HG03558 (cell line): Measurements from ENCODE around the gene NDFIP2.

Source experiments
- ATAC-seq: cut with Tn5 transposase; IDR thresholded peaks from one replicate; pipeline ENCODE4 v1.9.1; 2021; ENCODE audit warnings: moderate number of reproducible peaks; ENCODE audit not compliant: unreplicated experiment; ENCODE audit errors: extremely low read depth

NDFIP2 gene

GRCh38 chr13:79492313-79492798 lies 11.4 kb downstream of the NDFIP2 start:
- ATAC-seq, result no peak

- no peak for ATAC-seq
These were observed 12.1 kb downstream of the NDFIP2 start for GRCh38 chr13:79492918-79493594.

GRCh38 chr13:79496188-79496587 lies 15.2 kb downstream of the NDFIP2 start:
- no peak for ATAC-seq

- ATAC-seq, result no peak
These were observed 16.1 kb downstream of the NDFIP2 start for GRCh38 chr13:79497064-79497463.

- ATAC-seq, result no peak
These were observed 16.9 kb downstream of the NDFIP2 start for GRCh38 chr13:79497852-79498251.

- ATAC-seq, result no peak
These were observed 19.9 kb downstream of the NDFIP2 start for GRCh38 chr13:79500829-79501228.

- ATAC-seq, result no peak
These were observed 20.7 kb downstream of the NDFIP2 start for GRCh38 chr13:79501538-79502232.

GRCh38 chr13:79502859-79503468 lies 22.0 kb downstream of the NDFIP2 start:
- ATAC-seq, result no peak

GRCh38 chr13:79503473-79504017 lies 22.6 kb downstream of the NDFIP2 start:
- no peak for ATAC-seq

- ATAC-seq, result no peak
These were observed 27.4 kb downstream of the NDFIP2 start for GRCh38 chr13:79508224-79508961.

- no peak for ATAC-seq
These were observed 30.7 kb downstream of the NDFIP2 start for GRCh38 chr13:79511611-79512010.

GRCh38 chr13:79512950-79513349 lies 32.0 kb downstream of the NDFIP2 start:
- no peak for ATAC-seq

GRCh38 chr13:79516595-79516994 lies 35.6 kb downstream of the NDFIP2 start:
- ATAC-seq, result no peak

GRCh38 chr13:79519255-79519654 lies 38.3 kb downstream of the NDFIP2 start:
- no peak for ATAC-seq

- ATAC-seq, result peak; percentile 95
These were observed 41.6 kb downstream of the NDFIP2 start for GRCh38 chr13:79522583-79522982.

GRCh38 chr13:79525064-79525857 lies 44.3 kb downstream of the NDFIP2 start:
- ATAC-seq, result no peak

- ATAC-seq, result no peak
These were observed 46.7 kb downstream of the NDFIP2 start for GRCh38 chr13:79527698-79528097.

GRCh38 chr13:79528356-79528755 lies 47.4 kb downstream of the NDFIP2 start:
- no peak for ATAC-seq

GRCh38 chr13:79528759-79529191 lies 47.8 kb downstream of the NDFIP2 start:
- no peak for ATAC-seq

- no peak for ATAC-seq
These were observed 48.9 kb downstream of the NDFIP2 start for GRCh38 chr13:79529817-79530216.
